Left ventricle myocardium inferior (tissue), 1 donor: ENCODE measurements around the gene STIM1. TPM values are rescaled to one million over a fixed set of nuclear protein-coding genes. Genes with fewer than 3 reads are reported as not detected.

ENCODE experiments used
- DNase-seq: peaks from one replicate; pipeline ENCODE4 v3.0.0-alpha.2; 2020
- H3K27ac ChIP-seq: fragments of 200-600 bp; replicated peaks from 2 replicates; pipeline ENCODE4 v1.8.0; 2021
- H3K27me3 ChIP-seq: fragments of 200-600 bp; 2 replicates; pipeline ENCODE4 v1.8.0; 2021; ENCODE audit warnings: low read depth
- H3K36me3 ChIP-seq: fragments of 200-600 bp; 2 replicates; pipeline ENCODE4 v1.8.0; 2021
- H3K4me1 ChIP-seq: fragments of 200-600 bp; 2 replicates; pipeline ENCODE4 v1.8.0; 2021
- H3K4me3 ChIP-seq: fragments of 200-600 bp; 2 replicates; pipeline ENCODE4 v1.8.0; 2021; ENCODE audit warnings: mild to moderate bottlenecking, moderate library complexity
- H3K9me3 ChIP-seq: fragments of 200-600 bp; replicated peaks from 2 replicates; pipeline ENCODE4 v1.8.0; 2021
- intact Hi-C: fragments of 100-400 bp; cut with micrococcal nuclease; formaldehyde crosslinking; loops from one replicate; pipeline ENCODE4 v1.11.0; 2022
- total RNA-seq: library from RNA; stranded (reverse); fragmentation: NEBNext Ultra II Directional; extraction: Animal tissue kit (Norgen Biotek cat#: 25700); gene quantifications from one replicate; pipeline ENCODE4 v1.2.1, GENCODE V29; 2021
- TF ChIP-seq, protein P1 (sequence below): fragments of 200-600 bp; IDR thresholded peaks from 2 replicates; pipeline ENCODE4 v1.8.0; 2021; ENCODE audit warnings: antibody characterized with exemption, mild to moderate bottlenecking, borderline replicate concordance
- donor health status: DM: no; HTN: yes; CAD: no; lungs with severe emphysema.

Gene STIM1
- total RNA-seq, 1 donor from 2014 or later: 32.0 TPM

DNA sequence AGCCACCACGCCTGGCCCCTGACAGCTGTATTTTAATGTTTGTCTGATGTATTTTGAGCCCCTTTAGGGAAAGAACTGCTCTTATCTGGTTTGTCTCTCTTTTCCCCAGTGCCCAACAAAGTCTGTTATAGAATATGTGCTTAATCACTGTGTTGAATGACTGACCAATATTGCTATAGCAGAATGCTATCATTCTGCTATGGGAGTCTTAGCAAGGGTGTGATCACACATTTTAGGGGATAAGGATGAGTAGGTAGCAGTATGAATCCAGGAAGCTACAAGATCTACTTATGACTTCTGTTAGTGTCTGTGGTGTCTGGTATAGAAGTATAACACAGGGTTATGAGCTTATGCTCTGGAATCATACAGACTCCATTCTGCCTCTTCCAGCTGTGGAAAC lies 121.6 kb downstream of the STIM1 start:
- intact Hi-C loops: no loop called here
- H3K36me3 ChIP-seq: no peaks in the 10 kb centered on the region
- no peak overlapping the region for H3K4me3 ChIP-seq
- TF ChIP-seq, protein P1, sequence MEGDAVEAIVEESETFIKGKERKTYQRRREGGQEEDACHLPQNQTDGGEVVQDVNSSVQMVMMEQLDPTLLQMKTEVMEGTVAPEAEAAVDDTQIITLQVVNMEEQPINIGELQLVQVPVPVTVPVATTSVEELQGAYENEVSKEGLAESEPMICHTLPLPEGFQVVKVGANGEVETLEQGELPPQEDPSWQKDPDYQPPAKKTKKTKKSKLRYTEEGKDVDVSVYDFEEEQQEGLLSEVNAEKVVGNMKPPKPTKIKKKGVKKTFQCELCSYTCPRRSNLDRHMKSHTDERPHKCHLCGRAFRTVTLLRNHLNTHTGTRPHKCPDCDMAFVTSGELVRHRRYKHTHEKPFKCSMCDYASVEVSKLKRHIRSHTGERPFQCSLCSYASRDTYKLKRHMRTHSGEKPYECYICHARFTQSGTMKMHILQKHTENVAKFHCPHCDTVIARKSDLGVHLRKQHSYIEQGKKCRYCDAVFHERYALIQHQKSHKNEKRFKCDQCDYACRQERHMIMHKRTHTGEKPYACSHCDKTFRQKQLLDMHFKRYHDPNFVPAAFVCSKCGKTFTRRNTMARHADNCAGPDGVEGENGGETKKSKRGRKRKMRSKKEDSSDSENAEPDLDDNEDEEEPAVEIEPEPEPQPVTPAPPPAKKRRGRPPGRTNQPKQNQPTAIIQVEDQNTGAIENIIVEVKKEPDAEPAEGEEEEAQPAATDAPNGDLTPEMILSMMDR: no peak
- no peak for DNase-seq
- H3K27me3 ChIP-seq: no peaks in the 10 kb centered on the region
- no peaks in the 10 kb centered on the region for H3K9me3 ChIP-seq
- peaks cover 11% of the 10 kb centered on the region for H3K4me1 ChIP-seq
- no peak overlapping the region for H3K27ac ChIP-seq

DNA sequence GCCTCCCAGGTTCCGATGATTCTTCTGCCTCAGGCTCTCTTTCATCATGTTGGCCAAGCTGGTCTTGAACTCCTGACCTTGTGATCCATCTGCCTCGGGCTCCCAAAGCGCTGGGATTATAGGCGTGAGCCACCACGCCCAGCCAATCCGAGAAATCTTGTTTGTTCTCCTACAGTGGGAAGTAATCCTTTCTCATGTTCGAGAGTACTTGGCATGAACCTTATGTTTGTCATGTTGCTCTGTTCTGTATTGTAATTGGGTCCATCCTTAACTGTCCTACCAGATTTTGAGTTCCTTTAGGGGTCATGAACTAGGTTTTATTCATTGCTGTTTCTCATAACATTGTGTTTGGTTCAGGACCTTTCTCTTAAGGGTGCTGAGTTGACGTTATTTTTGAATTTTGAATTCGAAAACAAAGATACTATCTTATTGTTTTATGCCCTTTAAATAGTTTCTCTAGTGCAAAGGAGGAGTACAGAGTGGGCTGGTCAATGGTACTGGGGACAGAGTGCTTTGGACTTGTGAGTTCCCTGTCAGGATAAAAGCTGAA lies 125.7 kb downstream of the STIM1 start:
- no peaks in the 10 kb centered on the region for H3K9me3 ChIP-seq
- intact Hi-C loops: no loop called here
- peaks cover 5% of the 10 kb centered on the region for H3K27me3 ChIP-seq
- DNase-seq: no peak
- no peak overlapping the region for H3K4me3 ChIP-seq
- peaks cover 29% of the 10 kb centered on the region for H3K4me1 ChIP-seq
- H3K36me3 ChIP-seq: no peaks in the 10 kb centered on the region
- TF ChIP-seq, protein P1: no peak
- no peak overlapping the region for H3K27ac ChIP-seq

DNA sequence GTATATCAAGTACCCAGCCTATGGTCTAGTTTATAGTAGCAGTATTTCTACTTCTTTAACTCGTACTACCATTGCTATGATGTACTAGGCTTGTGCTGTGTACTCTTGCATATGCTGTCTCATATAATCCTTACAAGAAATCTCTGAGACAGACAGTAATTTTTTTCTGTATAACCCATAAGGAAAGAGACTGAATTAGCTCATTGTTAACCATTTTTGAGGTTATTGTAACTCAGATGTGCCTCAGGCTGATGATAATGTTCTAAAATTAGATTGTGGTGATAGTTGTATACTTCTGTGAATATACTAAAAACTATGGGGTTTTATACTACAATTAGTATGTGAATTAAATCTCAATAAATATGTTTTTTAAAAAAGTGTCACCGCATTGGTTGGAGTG lies 127.0 kb downstream of the STIM1 start:
- intact Hi-C loops: no loop called here

DNA sequence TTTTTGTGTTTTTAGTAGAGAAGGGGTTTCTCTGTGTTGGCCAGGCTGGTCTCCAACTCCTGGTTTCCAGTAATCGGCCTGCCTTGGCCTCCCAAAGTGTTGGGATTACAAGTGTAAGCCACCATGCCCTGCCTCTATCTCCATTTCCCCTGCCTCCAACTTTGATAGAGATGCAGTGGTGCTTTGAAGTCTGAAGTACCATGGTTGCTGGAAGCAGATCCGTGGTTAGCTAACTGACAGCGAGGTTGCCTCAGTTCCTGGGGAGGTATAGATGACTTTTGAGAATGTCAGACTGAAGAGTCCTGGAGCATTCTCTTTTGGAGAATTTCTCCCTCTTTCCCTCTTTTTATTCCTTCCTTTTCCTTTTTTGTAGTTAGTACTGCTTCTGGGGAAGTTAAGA lies 127.6 kb downstream of the STIM1 start:
- TF ChIP-seq, protein P1: no peak
- no peak for DNase-seq
- intact Hi-C loops: no loop called here
- Histone ChIP-seq H3K4me3 (no peak overlapping the region), H3K27me3 (peaks cover 5% of the 10 kb centered on the region), H3K9me3 (no peaks in the 10 kb centered on the region), H3K4me1 (peaks cover 38% of the 10 kb centered on the region), H3K27ac (no peak overlapping the region), H3K36me3 (no peaks in the 10 kb centered on the region)

More for the DNA sequence above, 127.0 kb downstream of the STIM1 start:
- no peak overlapping the region for H3K4me3 ChIP-seq
- H3K9me3 ChIP-seq: no peaks in the 10 kb centered on the region
- no peak overlapping the region for H3K27ac ChIP-seq
- TF ChIP-seq, protein P1: no peak
- no peaks in the 10 kb centered on the region for H3K36me3 ChIP-seq
- no peak for DNase-seq
- peaks cover 32% of the 10 kb centered on the region for H3K4me1 ChIP-seq
- peaks cover 5% of the 10 kb centered on the region for H3K27me3 ChIP-seq

DNA sequence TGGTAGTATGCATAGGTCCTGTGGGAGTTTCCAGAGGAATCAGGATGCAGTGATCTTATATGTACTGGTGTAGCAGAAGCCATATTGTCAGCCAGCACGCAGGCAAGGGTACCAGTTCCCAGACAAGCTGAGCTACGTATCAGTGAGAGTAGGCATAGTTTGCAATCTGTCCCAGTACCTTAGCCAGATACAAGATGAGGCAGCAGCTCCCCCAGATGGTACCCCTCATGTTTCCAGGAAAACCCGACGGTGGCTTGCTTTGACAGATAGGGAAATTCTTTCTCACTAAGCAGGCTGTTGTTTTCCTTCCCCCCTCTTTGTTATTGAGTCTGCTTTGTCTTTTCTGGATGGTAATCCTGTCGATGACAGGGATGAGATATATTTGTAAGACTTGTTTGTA lies 129.4 kb downstream of the STIM1 start:
- Histone ChIP-seq H3K27me3 (peaks cover 5% of the 10 kb centered on the region), H3K4me3 (no peak overlapping the region), H3K4me1 (peaks cover 39% of the 10 kb centered on the region), H3K27ac (no peak overlapping the region), H3K36me3 (no peaks in the 10 kb centered on the region), H3K9me3 (no peaks in the 10 kb centered on the region)
- intact Hi-C loops: no loop called here
- DNase-seq: no peak
- TF ChIP-seq, protein P1: no peak
